ENCODE data around the gene CBFA2T2.
"Not testable (repeated sequence)": the region's sequence is repeated elsewhere in the genome, so short reads cannot be mapped to it uniquely, and the experiment has no call there.

CBFA2T2 gene

DNA sequence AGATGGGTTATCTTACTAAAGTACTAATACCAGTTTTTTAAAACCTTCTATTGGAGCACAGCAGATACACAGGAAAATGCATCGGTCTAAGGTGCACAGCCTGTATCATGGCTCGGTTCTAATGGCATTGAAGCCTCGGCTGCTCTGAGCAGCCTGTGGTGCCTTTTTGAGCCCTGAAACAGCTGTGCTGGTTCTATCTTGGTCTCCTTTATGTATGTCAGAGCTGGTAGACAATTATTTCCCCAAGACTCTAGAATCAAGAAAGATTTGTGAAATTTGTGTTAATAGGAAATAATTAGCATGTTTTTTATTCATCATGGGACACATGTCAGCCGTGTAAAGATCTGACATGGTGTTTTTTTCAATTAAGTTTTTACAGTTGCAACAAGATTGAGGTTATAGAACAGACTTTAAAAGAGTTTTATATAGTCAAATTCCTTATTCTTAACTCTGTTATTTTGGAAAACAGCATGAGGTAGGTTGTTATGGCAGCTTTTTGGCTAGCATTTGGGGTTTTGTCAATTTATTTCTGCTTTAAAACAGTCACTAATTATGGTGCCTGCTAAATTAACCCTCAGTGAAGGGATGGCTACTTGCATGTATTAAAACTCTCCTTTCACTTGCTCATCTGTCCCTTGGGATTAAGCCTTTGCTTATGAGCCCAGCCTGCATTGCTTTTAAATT, 132.0 kb downstream of the CBFA2T2 start:
- no peak for DNase-seq (ENCODE audit: low read depth in 3 of 3, low spot score in 1 of 3)

- DNase-seq (ENCODE audit: low read depth in 3 of 3, low spot score in 1 of 3), result no peak
Observed at GRCh38 chr20:33622705-33623365, 132.9 kb downstream of the CBFA2T2 start.

- no peak for DNase-seq (ENCODE audit: low read depth in 3 of 3, low spot score in 1 of 3)
Observed at GRCh38 chr20:33624399-33624798, 134.5 kb downstream of the CBFA2T2 start.

DNA sequence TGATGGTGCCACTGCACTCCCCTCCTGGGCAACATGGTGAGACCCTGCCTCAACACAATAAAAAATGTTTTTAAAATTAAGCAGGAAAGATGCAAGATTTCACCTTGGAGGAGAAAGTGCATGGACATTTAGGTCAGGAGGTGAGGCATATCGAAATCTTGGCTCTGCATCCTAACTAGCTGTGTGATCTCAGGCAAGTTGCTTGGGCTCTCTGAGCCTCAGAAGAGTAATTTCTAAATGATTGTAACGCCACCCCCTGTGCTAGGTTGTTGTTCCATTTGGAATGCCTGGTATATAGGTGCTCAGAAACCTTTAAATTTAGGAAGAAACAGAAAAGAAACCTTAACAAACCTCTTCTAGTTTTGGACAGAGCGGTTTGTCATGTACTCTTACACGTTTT, 136.3 kb downstream of the CBFA2T2 start:
- DNase-seq (ENCODE audit: low read depth in 3 of 3, low spot score in 1 of 3), result no peak

DNA sequence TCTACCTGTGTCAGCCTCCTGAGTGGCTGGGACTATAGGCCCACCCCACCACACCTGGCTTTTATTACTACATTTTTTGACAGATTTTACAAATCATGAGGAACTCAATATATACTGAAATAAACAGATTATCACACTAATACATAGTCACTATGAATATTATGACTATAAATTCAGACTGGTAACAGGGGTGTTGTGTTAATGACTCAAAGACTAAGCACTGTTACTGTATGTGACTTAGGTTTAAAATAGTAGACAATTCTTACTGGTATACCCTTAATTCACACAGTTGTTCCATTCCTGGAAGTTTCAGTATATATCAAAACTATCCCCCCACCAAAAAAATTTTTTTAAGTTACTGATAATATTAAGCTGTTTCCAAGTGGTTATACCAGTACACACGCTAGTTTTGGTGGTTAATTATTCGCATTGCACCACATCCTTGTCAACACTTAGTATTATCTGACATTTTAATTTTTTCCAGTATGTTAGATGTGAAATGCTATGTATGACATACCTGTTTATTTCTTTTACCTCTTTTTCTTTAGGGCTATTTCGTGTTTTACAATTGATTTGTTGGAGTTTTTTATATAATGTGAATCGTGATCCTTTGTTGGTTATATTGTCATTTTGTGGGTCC, 137.8 kb downstream of the CBFA2T2 start:
- no peak for DNase-seq (ENCODE audit: low read depth in 3 of 3, low spot score in 1 of 3)

GRCh38 chr20:33629533-33629932, 139.6 kb downstream of the CBFA2T2 start:
- DNase-seq (ENCODE audit: low read depth in 3 of 3, low spot score in 1 of 3), result no peak

- no peak for DNase-seq (ENCODE audit: low read depth in 3 of 3, low spot score in 1 of 3)
Observed at GRCh38 chr20:33629979-33630378, 140.1 kb downstream of the CBFA2T2 start.

DNA sequence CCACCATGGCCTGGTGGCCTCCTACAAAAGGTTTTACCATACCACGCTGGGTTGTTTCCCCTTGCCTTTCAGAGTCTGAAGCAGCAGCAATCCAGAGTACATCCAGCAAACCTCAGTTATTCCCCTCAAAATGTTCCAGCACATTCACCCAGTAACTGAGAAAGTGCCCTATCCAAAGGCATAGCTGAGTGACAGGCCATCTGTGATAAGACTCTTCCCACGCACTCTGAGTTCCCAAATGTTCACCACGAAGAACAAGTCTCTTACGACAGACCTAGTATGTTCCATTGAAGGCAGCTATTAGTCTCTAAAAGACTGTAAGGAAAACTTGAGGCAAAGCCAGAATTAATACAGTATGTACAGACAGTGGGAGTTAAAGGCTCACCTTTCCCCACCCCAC, 140.6 kb downstream of the CBFA2T2 start:
- no peak for DNase-seq (ENCODE audit: low read depth in 3 of 3, low spot score in 1 of 3)

- DNase-seq (ENCODE audit: low read depth in 3 of 3, low spot score in 1 of 3), result not testable (repeated sequence)
Observed at GRCh38 chr20:33631910-33632309, 142.0 kb downstream of the CBFA2T2 start.

DNA sequence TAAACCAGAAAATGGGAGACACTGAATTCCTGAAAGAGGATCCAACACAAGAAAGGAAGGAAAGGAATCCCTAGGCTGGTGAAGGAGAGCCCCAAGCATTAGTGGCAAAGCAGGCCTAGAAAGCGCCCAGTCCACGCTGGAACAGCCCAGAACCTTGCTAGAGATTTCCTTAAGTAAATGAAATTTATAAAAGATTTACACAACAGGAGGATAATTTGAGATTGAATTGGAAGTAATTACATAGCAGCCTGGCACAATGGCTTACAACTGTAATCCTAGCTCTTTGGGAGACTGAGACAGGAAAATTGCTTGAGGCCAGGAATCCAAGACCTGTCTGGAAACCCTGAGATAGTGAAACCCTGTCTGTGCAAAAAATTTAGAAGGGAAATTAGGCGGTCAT, 145.4 kb downstream of the CBFA2T2 start:
- DNase-seq (ENCODE audit: low read depth in 3 of 3, low spot score in 1 of 3), result no peak

DNA sequence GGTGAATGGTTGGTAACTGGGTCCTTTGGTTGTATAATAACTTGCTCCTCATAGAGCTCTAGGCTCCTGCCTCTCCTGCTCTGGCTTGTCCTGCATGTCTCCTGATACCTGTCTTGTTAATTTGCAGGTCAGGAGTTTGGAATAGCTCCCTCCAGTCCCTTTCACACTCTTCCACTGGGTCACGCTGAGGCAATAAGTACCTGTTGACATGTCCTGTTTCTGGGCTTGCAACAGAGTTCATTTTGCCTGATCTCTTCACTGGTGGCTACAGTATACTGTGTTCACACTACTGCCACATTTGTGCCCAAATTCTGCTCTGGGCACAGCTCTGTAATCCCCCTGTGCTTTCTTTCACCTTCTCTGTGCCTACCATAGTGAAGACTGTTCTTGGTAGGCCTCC, 146.9 kb downstream of the CBFA2T2 start:
- DNase-seq (ENCODE audit: low read depth in 3 of 3, low spot score in 1 of 3), result no peak

- DNase-seq (ENCODE audit: low read depth in 3 of 3, low spot score in 1 of 3), result no peak
Observed at GRCh38 chr20:33640287-33640686, 150.4 kb downstream of the CBFA2T2 start.

GRCh38 chr20:33644313-33645071, 154.6 kb downstream of the CBFA2T2 start:
- DNase-seq (ENCODE audit: low read depth in 3 of 3, low spot score in 1 of 3), result no peak

DNA sequence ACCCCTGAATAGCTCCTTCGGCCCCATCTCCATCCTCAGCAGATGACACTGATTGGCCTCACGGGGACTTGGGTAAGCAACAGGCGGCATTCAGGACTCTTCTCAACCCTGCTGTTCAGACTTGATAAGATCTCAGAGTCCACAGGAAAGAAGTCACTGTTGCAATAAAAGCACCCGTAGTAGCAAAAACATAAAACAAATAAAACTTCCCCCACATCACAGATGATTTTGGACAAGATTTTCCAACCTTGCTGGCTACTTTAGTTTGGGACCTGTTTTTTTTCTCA, 155.1 kb downstream of the CBFA2T2 start:
- DNase-seq (ENCODE audit: low read depth in 3 of 3, low spot score in 1 of 3), result no peak

DNA sequence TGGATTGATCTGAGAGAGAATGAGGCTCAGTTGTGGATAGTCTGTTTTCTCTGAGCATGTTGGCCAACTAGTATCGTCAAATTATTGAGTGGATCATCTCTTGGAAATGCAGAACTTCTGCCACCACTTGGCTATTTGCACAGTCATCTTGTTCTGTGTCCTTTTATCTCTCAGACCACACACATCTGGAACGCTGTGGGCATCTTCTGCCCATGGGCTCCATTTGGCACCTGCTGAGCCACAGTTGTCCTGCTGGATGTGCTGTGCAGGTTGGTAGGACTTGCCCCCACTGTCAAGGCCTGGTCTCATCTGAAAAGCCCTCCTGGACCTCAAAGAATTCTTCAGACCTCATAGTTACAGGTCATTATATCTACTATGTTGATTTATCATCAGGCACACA, 155.5 kb downstream of the CBFA2T2 start:
- no peak for DNase-seq (ENCODE audit: low read depth in 3 of 3, low spot score in 1 of 3)

- DNase-seq (ENCODE audit: low read depth in 3 of 3, low spot score in 1 of 3), result no peak
Observed at GRCh38 chr20:33646191-33646590, 156.3 kb downstream of the CBFA2T2 start.

GRCh38 chr20:33646959-33647602, 157.2 kb downstream of the CBFA2T2 start:
- not testable (repeated sequence) for DNase-seq (ENCODE audit: low read depth in 3 of 3, low spot score in 1 of 3)

DNA sequence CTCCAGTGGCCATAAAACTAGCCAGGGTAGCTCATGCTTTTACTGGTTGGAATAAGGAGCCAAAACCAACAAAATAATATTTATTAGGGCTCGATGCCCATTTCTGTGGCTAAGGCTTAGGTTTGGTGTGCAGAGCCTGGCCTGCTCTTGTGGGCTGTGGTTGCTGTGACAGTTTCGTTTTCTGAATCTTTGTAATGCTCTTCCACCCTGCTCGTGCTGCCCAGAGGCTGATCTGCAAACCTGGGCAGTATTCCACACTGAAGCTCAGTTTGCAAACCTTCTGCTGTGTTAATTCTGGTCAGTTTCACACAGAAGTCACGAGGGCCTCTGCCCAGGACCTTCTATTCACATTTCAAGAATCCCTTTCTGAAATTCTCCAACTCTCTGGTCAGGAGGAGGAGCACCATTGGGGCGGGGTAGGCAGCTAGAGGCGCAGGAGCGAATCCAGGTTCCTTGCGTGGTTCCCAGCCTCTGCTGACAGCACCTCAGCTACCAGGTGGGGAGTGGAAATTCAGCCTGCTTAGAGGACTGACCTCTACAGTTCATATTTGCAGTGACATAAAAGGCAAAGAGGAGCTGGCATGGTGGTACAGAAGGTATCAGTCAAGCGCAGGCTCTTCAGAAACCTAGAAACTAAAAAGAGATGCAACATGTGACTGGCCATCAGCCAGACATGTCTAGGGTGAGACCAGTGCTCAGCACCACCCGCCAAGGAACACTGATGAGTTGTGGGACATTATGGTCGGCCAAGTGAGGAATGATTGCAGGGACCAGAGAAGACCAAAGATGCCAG, 157.9 kb downstream of the CBFA2T2 start:
- DNase-seq (ENCODE audit: low read depth in 3 of 3, low spot score in 1 of 3), result no peak

- no peak for DNase-seq (ENCODE audit: low read depth in 3 of 3, low spot score in 1 of 3)
Observed at GRCh38 chr20:33648396-33649004, 158.6 kb downstream of the CBFA2T2 start.

GRCh38 chr20:33649201-33649681, 159.3 kb downstream of the CBFA2T2 start:
- no peak for DNase-seq (ENCODE audit: low read depth in 3 of 3, low spot score in 1 of 3)

Data from stimulated activated CD4-positive, alpha-beta T cell treated with anti-CD3 and anti-CD28 coated beads, TNF-alpha, amount 100 ng/mL, for 1 hour (primary cell).